Tracheal epithelial cell (primary cell): ENCODE results near the gene TAS2R39. TPM values are rescaled to one million over a fixed set of nuclear protein-coding genes. Genes with fewer than 3 reads are reported as not detected.

Experiments used
- total RNA-seq: library from RNA; depleted of rRNA; stranded (reverse); fragments of >200 nt; gene quantifications from 2 replicates; pipeline ENCODE4 v1.2.1, GENCODE V29; 2014

TAS2R39 gene
- total RNA-seq, result not detected in 2 replicates

GRCh38 chr7:143183024-143183423, at the start of gene TAS2R39:
Gene TAS2R39 (plus strand): TSS chr7:143183419. CDS start chr7:143183419, 0 bp downstream.

GRCh38 chr7:143221737-143222136, 38.5 kb downstream of the TAS2R39 start, which contains the start of gene TAS2R40:
Gene TAS2R40 (plus strand): TSS chr7:143222037. CDS start chr7:143222079, 42 bp downstream.

Other genes with a start within 250 kb of the TAS2R39 start
- not detected in 2 replicates for gene TRPV5, start 249.7 kb upstream of the TAS2R39 start, total RNA-seq
- gene LLCFC1, start 243.9 kb upstream of the TAS2R39 start, total RNA-seq, result not detected in 2 replicates
- gene KEL, start 221.1 kb upstream of the TAS2R39 start, total RNA-seq, result 0.72 TPM in 1 of 2 replicates, not detected in the other
- not detected in 2 replicates for gene OR9A2, start 156.3 kb upstream of the TAS2R39 start, total RNA-seq
- not detected in 2 replicates for gene OR6V1, start 131.1 kb upstream of the TAS2R39 start, total RNA-seq
- not detected in 2 replicates for gene PIP, start 51.3 kb upstream of the TAS2R39 start, total RNA-seq
- gene TAS2R40, start 38.6 kb downstream of the TAS2R39 start, total RNA-seq, result 0.24 TPM in 1 of 2 replicates, not detected in the other
- 94.2 and 99.5 TPM in 2 replicates for gene GSTK1, start 80.0 kb downstream of the TAS2R39 start, total RNA-seq
- 3.0 and 13.5 TPM in 2 replicates for gene TMEM139, start 101.5 kb downstream of the TAS2R39 start, total RNA-seq
- 10.0 and 15.7 TPM in 2 replicates for gene CASP2, start 104.9 kb downstream of the TAS2R39 start, total RNA-seq
- gene CLCN1, start 132.7 kb downstream of the TAS2R39 start, total RNA-seq, result under 0.01 TPM in 1 of 2 replicates, not detected in the other
- gene FAM131B, start 179.3 kb downstream of the TAS2R39 start, total RNA-seq, result 0.21 and 0.24 TPM in 2 replicates
- gene ZYX, start 197.9 kb downstream of the TAS2R39 start, total RNA-seq, result 15.8 and 21.0 TPM in 2 replicates
- gene EPHA1, start 225.4 kb downstream of the TAS2R39 start, total RNA-seq, result 40.7 and 52.5 TPM in 2 replicates